WI38 (cell line): ENCODE measurements around the gene SUPT20H.

Experiments used
- H3K4me3 ChIP-seq: 2 replicates; pipeline ENCODE4 v1.5.1; 2011; ENCODE audit warnings: low read depth, mild to moderate bottlenecking, control low read depth, low read length
- CTCF ChIP-seq: IDR thresholded peaks from 2 replicates; pipeline ENCODE4 v1.5.1; 2012; ENCODE audit warnings: low read depth, mild to moderate bottlenecking, control low read depth, low read length

Gene SUPT20H

GRCh38 chr13:37011002-37011401 is 48.5 kb downstream of the SUPT20H start:
- H3K4me3 ChIP-seq, result no peak overlapping the region
- no peak for TF ChIP-seq CTCF

GRCh38 chr13:37010424-37010823 is 49.1 kb downstream of the SUPT20H start:
- H3K4me3 ChIP-seq, result no peak overlapping the region
- no peak for TF ChIP-seq CTCF

- TF ChIP-seq CTCF, result no peak
- no peak overlapping the region for H3K4me3 ChIP-seq
Observed at GRCh38 chr13:37009692-37010091, 49.8 kb downstream of the SUPT20H start.

- peak overlapping the region; percentile 100 for H3K4me3 ChIP-seq
- TF ChIP-seq CTCF, result no peak
Observed at GRCh38 chr13:37001921-37002250, 57.6 kb downstream of the SUPT20H start.

- peak within 1 kb of the TSS; percentile 100 for H3K4me3 ChIP-seq
- TF ChIP-seq CTCF, result peak; percentile 30
Observed at GRCh38 chr13:36999054-36999714, 60.3 kb downstream of the SUPT20H start, which contains the start of gene ALG5. Gene ALG5, minus strand, starts transcription at chr13:36999340. Its CDS starts 40 bp downstream, at chr13:36999300.

- TF ChIP-seq CTCF, result 0 out of 2 replicates have a peak, but pooled peaks have one; percentile 5
- peak overlapping the region; percentile 100 for H3K4me3 ChIP-seq
Observed at GRCh38 chr13:36998624-36999041, 60.9 kb downstream of the SUPT20H start.

- no peak for TF ChIP-seq CTCF
Observed at GRCh38 chr13:36997716-36998427, 61.6 kb downstream of the SUPT20H start.

More at GRCh38 chr13:36997716-36998427, 61.6 kb downstream of the SUPT20H start:
- peak overlapping the region; percentile 100 for H3K4me3 ChIP-seq
